Measurements from ENCODE around the gene LAMA2.

LAMA2 gene

GRCh38 chr6:129203190-129203900 is 320.4 kb downstream of the LAMA2 start:
- Histone ChIP-seq H3K4me3 (ENCODE audit: low read length) (no peak overlapping the region), H3K27me3 (ENCODE audit: control insufficient read depth, insufficient read depth, low read length) (no peaks in the 10 kb centered on the region), H3K36me3 (ENCODE audit: control insufficient read depth, insufficient read depth, low read length) (no peaks in the 10 kb centered on the region), H3K4me1 (ENCODE audit: control insufficient read depth, insufficient read depth, low read length) (no peaks in the 10 kb centered on the region), H3K9me3 (ENCODE audit: control insufficient read depth, insufficient read depth, low read length) (no peaks in the 10 kb centered on the region), H3K27ac (ENCODE audit: low read length) (no peak overlapping the region)
- no peak for DNase-seq (ENCODE audit: low read depth, low spot score)
- no CpG with 5 or more reads among the region's 5 CpGs for WGBS (ENCODE audit: insufficient coverage, insufficient read length)

- Histone ChIP-seq H3K4me1 (ENCODE audit: control insufficient read depth, insufficient read depth, low read length) (no peaks in the 10 kb centered on the region), H3K9me3 (ENCODE audit: control insufficient read depth, insufficient read depth, low read length) (no peaks in the 10 kb centered on the region), H3K36me3 (ENCODE audit: control insufficient read depth, insufficient read depth, low read length) (no peaks in the 10 kb centered on the region), H3K27me3 (ENCODE audit: control insufficient read depth, insufficient read depth, low read length) (no peaks in the 10 kb centered on the region), H3K4me3 (ENCODE audit: low read length) (no peak overlapping the region), H3K27ac (ENCODE audit: low read length) (no peak overlapping the region)
- no peak for DNase-seq (ENCODE audit: low read depth, low spot score)
- WGBS (ENCODE audit: insufficient coverage, insufficient read length) = no CpG with 5 or more reads among the region's 5 CpGs
These were observed 323.9 kb downstream of the LAMA2 start for GRCh38 chr6:129206821-129207220.

- Histone ChIP-seq H3K27ac (ENCODE audit: low read length) (no peak overlapping the region), H3K4me3 (ENCODE audit: low read length) (no peak overlapping the region), H3K27me3 (ENCODE audit: control insufficient read depth, insufficient read depth, low read length) (no peaks in the 10 kb centered on the region), H3K9me3 (ENCODE audit: control insufficient read depth, insufficient read depth, low read length) (no peaks in the 10 kb centered on the region), H3K36me3 (ENCODE audit: control insufficient read depth, insufficient read depth, low read length) (no peaks in the 10 kb centered on the region), H3K4me1 (ENCODE audit: control insufficient read depth, insufficient read depth, low read length) (no peaks in the 10 kb centered on the region)
- no peak for DNase-seq (ENCODE audit: low read depth, low spot score)
- WGBS (ENCODE audit: insufficient coverage, insufficient read length) = no CpG with 5 or more reads among the region's 1 CpG
These were observed 324.9 kb downstream of the LAMA2 start for GRCh38 chr6:129207832-129208231.

DNA sequence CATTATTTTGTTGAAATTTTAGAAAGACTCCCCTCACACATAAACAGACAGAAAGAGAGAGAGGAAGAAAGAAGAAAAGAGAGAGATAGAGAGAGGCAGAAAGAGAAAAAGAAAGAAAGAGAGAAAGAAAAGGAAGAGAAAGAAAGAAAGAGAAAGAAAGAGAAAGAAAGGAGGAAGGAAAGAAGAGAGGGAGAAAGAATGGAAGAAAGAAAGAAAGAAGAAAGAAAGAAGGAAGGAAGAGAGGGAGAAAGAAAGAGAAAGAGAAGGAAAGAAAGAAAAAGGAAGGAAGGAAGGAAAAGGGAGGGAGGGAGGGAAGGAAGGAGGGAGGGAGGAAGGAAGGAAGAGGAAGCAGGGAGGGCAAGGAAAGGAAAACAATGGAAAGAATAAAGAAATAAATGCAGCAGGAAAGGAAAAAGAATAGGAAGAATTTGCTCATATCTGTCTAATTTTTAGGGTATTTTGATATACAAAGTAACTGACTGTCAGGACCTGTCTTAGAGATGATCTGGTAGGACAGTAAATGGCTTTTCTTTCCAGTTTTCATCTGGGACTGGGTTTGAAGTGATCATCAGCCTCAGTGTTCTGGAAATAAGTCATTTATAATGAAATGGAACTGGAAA is 325.6 kb downstream of the LAMA2 start:
- Histone ChIP-seq H3K4me3 (ENCODE audit: low read length) (no peak overlapping the region), H3K27ac (ENCODE audit: low read length) (no peak overlapping the region), H3K27me3 (ENCODE audit: control insufficient read depth, insufficient read depth, low read length) (no peaks in the 10 kb centered on the region), H3K36me3 (ENCODE audit: control insufficient read depth, insufficient read depth, low read length) (no peaks in the 10 kb centered on the region), H3K9me3 (ENCODE audit: control insufficient read depth, insufficient read depth, low read length) (no peaks in the 10 kb centered on the region), H3K4me1 (ENCODE audit: control insufficient read depth, insufficient read depth, low read length) (no peaks in the 10 kb centered on the region)
- DNase-seq (ENCODE audit: low read depth, low spot score) = no peak

DNA sequence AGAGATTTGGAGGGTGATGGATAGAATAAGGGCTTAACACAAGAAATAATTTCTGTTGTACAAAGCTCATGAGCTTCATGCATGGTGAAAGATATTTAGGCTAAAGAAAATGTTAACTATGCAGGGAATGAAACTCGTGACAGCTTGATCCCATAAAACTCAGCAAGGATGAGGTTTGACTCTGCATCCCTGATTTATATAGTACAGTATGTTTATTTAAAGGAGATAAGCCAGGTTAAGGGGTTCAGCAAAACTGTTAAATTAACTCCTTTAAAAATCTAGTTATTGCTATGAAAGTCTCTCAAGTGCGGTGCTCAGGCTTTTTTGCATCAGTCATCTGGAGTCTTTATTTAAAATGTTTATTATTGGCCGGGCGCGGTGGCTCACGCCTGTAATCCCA is 326.4 kb downstream of the LAMA2 start:
- no peak for DNase-seq (ENCODE audit: low read depth, low spot score)
- H3K9me3 ChIP-seq (ENCODE audit: control insufficient read depth, insufficient read depth, low read length) = no peaks in the 10 kb centered on the region
- no peak overlapping the region for H3K27ac ChIP-seq (ENCODE audit: low read length)
- H3K27me3 ChIP-seq (ENCODE audit: control insufficient read depth, insufficient read depth, low read length) = no peaks in the 10 kb centered on the region
- H3K36me3 ChIP-seq (ENCODE audit: control insufficient read depth, insufficient read depth, low read length) = no peaks in the 10 kb centered on the region
- H3K4me3 ChIP-seq (ENCODE audit: low read length) = no peak overlapping the region
- WGBS (ENCODE audit: insufficient coverage, insufficient read length) = no CpG with 5 or more reads among the region's 6 CpGs
- H3K4me1 ChIP-seq (ENCODE audit: control insufficient read depth, insufficient read depth, low read length) = no peaks in the 10 kb centered on the region

GRCh38 chr6:129210684-129211083 is 327.7 kb downstream of the LAMA2 start:
- no peak for DNase-seq (ENCODE audit: low read depth, low spot score)
- Histone ChIP-seq H3K36me3 (ENCODE audit: control insufficient read depth, insufficient read depth, low read length) (no peaks in the 10 kb centered on the region), H3K4me1 (ENCODE audit: control insufficient read depth, insufficient read depth, low read length) (no peaks in the 10 kb centered on the region), H3K9me3 (ENCODE audit: control insufficient read depth, insufficient read depth, low read length) (no peaks in the 10 kb centered on the region), H3K27ac (ENCODE audit: low read length) (no peak overlapping the region), H3K27me3 (ENCODE audit: control insufficient read depth, insufficient read depth, low read length) (no peaks in the 10 kb centered on the region), H3K4me3 (ENCODE audit: low read length) (no peak overlapping the region)
- WGBS (ENCODE audit: insufficient coverage, insufficient read length) = no CpG with 5 or more reads among the region's 4 CpGs

DNA sequence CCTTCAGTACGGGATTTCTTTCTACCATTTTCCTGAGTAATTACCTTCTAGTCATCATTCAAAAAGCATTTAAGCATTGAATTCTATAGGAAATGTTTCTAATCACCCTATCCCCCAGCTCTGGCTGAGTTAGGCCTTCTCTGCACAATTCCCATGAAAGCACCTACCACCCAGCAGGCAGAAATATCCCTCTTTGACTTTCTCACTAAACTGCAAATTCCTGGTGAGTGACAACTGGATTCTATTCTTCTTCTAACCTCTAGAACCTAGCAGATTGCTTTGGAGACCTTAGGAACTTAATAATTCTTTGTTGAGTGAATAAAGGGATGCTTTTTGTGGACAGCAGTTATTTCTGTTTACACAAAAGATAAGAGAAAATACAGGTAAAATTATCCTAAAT is 328.7 kb downstream of the LAMA2 start:
- no peaks in the 10 kb centered on the region for H3K27me3 ChIP-seq (ENCODE audit: control insufficient read depth, insufficient read depth, low read length)
- no peaks in the 10 kb centered on the region for H3K36me3 ChIP-seq (ENCODE audit: control insufficient read depth, insufficient read depth, low read length)
- no peak overlapping the region for H3K4me3 ChIP-seq (ENCODE audit: low read length)
- no peaks in the 10 kb centered on the region for H3K9me3 ChIP-seq (ENCODE audit: control insufficient read depth, insufficient read depth, low read length)
- H3K4me1 ChIP-seq (ENCODE audit: control insufficient read depth, insufficient read depth, low read length) = no peaks in the 10 kb centered on the region
- no CpG with 5 or more reads among the region's 1 CpG for WGBS (ENCODE audit: insufficient coverage, insufficient read length)
- H3K27ac ChIP-seq (ENCODE audit: low read length) = no peak overlapping the region
- no peak for DNase-seq (ENCODE audit: low read depth, low spot score)

- no peaks in the 10 kb centered on the region for H3K9me3 ChIP-seq (ENCODE audit: control insufficient read depth, insufficient read depth, low read length)
- no peaks in the 10 kb centered on the region for H3K4me1 ChIP-seq (ENCODE audit: control insufficient read depth, insufficient read depth, low read length)
- H3K27me3 ChIP-seq (ENCODE audit: control insufficient read depth, insufficient read depth, low read length) = no peaks in the 10 kb centered on the region
- no peaks in the 10 kb centered on the region for H3K36me3 ChIP-seq (ENCODE audit: control insufficient read depth, insufficient read depth, low read length)
- no CpG with 5 or more reads among the region's 3 CpGs for WGBS (ENCODE audit: insufficient coverage, insufficient read length)
- H3K27ac ChIP-seq (ENCODE audit: low read length) = no peak overlapping the region
- no peak for DNase-seq (ENCODE audit: low read depth, low spot score)
- no peak overlapping the region for H3K4me3 ChIP-seq (ENCODE audit: low read length)
These were observed 329.1 kb downstream of the LAMA2 start for GRCh38 chr6:129212081-129212480.

- Histone ChIP-seq H3K9me3 (ENCODE audit: control insufficient read depth, insufficient read depth, low read length) (no peaks in the 10 kb centered on the region), H3K4me1 (ENCODE audit: control insufficient read depth, insufficient read depth, low read length) (no peaks in the 10 kb centered on the region), H3K4me3 (ENCODE audit: low read length) (no peak overlapping the region), H3K27me3 (ENCODE audit: control insufficient read depth, insufficient read depth, low read length) (no peaks in the 10 kb centered on the region), H3K36me3 (ENCODE audit: control insufficient read depth, insufficient read depth, low read length) (no peaks in the 10 kb centered on the region), H3K27ac (ENCODE audit: low read length) (no peak overlapping the region)
- no peak for DNase-seq (ENCODE audit: low read depth, low spot score)
These were observed 332.3 kb downstream of the LAMA2 start for GRCh38 chr6:129215246-129215645.

- Histone ChIP-seq H3K36me3 (ENCODE audit: control insufficient read depth, insufficient read depth, low read length) (no peaks in the 10 kb centered on the region), H3K4me1 (ENCODE audit: control insufficient read depth, insufficient read depth, low read length) (no peaks in the 10 kb centered on the region), H3K27ac (ENCODE audit: low read length) (no peak overlapping the region), H3K27me3 (ENCODE audit: control insufficient read depth, insufficient read depth, low read length) (no peaks in the 10 kb centered on the region), H3K9me3 (ENCODE audit: control insufficient read depth, insufficient read depth, low read length) (no peaks in the 10 kb centered on the region), H3K4me3 (ENCODE audit: low read length) (no peak overlapping the region)
- WGBS (ENCODE audit: insufficient coverage, insufficient read length) = no CpG with 5 or more reads among the region's 1 CpG
- no peak for DNase-seq (ENCODE audit: low read depth, low spot score)
These were observed 333.1 kb downstream of the LAMA2 start for GRCh38 chr6:129215916-129216520.

DNA sequence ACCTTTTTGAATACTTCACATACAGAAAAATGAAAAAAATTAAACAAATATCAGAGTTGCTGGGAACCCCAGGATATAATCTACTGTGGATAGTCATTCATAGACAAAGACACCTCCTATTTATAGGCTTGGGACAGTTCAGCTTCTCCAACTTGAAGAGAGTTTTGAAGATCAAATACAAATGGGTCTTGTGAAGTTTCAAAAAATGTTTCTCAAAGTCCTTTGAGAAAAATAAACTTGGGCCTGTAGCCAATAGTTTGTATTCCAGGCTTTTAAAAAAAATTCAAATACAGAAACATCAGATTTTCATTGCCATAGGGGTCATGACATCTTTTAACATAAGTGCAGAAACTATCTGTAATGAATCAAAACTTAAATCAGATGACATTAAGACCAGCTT is 334.8 kb downstream of the LAMA2 start:
- DNase-seq (ENCODE audit: low read depth, low spot score) = no peak
- Histone ChIP-seq H3K4me3 (ENCODE audit: low read length) (no peak overlapping the region), H3K9me3 (ENCODE audit: control insufficient read depth, insufficient read depth, low read length) (no peaks in the 10 kb centered on the region), H3K27me3 (ENCODE audit: control insufficient read depth, insufficient read depth, low read length) (no peaks in the 10 kb centered on the region), H3K36me3 (ENCODE audit: control insufficient read depth, insufficient read depth, low read length) (no peaks in the 10 kb centered on the region), H3K27ac (ENCODE audit: low read length) (no peak overlapping the region), H3K4me1 (ENCODE audit: control insufficient read depth, insufficient read depth, low read length) (no peaks in the 10 kb centered on the region)
